WTC11 (cell line): ENCODE measurements around the gene PLCG2. TPM values are rescaled to one million over a fixed set of nuclear protein-coding genes. Genes with fewer than 3 reads are reported as not detected.
A peak's percentile ranks its signal among the peaks of the same experiment; 100 is the strongest.
"Not testable (repeated sequence)": the region's sequence is repeated elsewhere in the genome, so short reads cannot be mapped to it uniquely, and the experiment has no call there.

Experiments
- ATAC-seq: fragments of 200-7000 bp; cut with Tn5 transposase; 2 replicates; pipeline ENCODE4 v1.10.0; 2021; ENCODE audit warnings: mild to moderate bottlenecking, moderate library complexity
- CTCF ChIA-PET: fragments of 300-600 bp; sonication (Branson Sonifier 250); formaldehyde crosslinking; loops from one replicate; lab custom pipeline; 2021; ENCODE audit warnings: antibody characterized with exemption; lab: Charles Lee
- POLR2A ChIA-PET: fragments of 350-600 bp; sonication (Branson Sonifier 250); formaldehyde crosslinking; loops from one replicate; lab custom pipeline; 2021; ENCODE audit warnings: antibody characterized with exemption; lab: Charles Lee
- DNase-seq: peaks from one replicate; pipeline ENCODE4 v3.0.0; 2021; ENCODE audit warnings: low spot score
- H3K27ac Mint-ChIP-seq: 2 replicates; pipeline ENCODE4 v1.8.0; 2021; ENCODE audit warnings: mixed read lengths
- H3K27me3 Mint-ChIP-seq: 2 replicates; pipeline ENCODE4 v1.8.0; 2021; ENCODE audit warnings: low read depth, mild to moderate bottlenecking, moderate library complexity, mixed read lengths
- H3K36me3 Mint-ChIP-seq: 2 replicates; pipeline ENCODE4 v1.8.0; 2021; ENCODE audit warnings: mixed read lengths
- H3K4me1 Mint-ChIP-seq: 2 replicates; pipeline ENCODE4 v1.8.0; 2022; ENCODE audit warnings: mixed read lengths
- H3K4me3 Mint-ChIP-seq: 2 replicates; pipeline ENCODE4 v1.8.0; 2021; ENCODE audit warnings: mild to moderate bottlenecking, moderate library complexity, mixed read lengths
- H3K9me3 Mint-ChIP-seq: 2 replicates; pipeline ENCODE4 v1.8.0; 2021; ENCODE audit warnings: mixed read lengths
- FOXP1 ChIP-seq: sonication (generic); formaldehyde crosslinking; IDR thresholded peaks from 2 replicates; pipeline ENCODE4 v1.8.0; 2022; ENCODE audit warnings: missing genetic modification reagents, mild to moderate bottlenecking, moderate library complexity, borderline replicate concordance
- GRHL2 ChIP-seq: fragments of 250-450 bp; sonication (Bioruptor Pico); IDR thresholded peaks from 2 replicates; pipeline ENCODE4 v1.8.0; 2022; ENCODE audit warnings: mild to moderate bottlenecking, moderate library complexity; ENCODE audit not compliant: insufficient replicate concordance, severe bottlenecking
- IRF2 ChIP-seq: sonication (generic); formaldehyde crosslinking; IDR thresholded peaks from 2 replicates; pipeline ENCODE4 v1.8.0; 2022; ENCODE audit warnings: low read depth, missing genetic modification reagents, borderline replicate concordance
- NR2C2 ChIP-seq: sonication (generic); formaldehyde crosslinking; IDR thresholded peaks from 2 replicates; pipeline ENCODE4 v1.8.0; 2022; ENCODE audit warnings: mild to moderate bottlenecking, missing genetic modification reagents
- OVOL2 ChIP-seq: fragments of 250-450 bp; sonication (Bioruptor Pico); IDR thresholded peaks from 2 replicates; pipeline ENCODE4 v1.9.0; 2021; ENCODE audit warnings: mild to moderate bottlenecking, borderline replicate concordance
- RORB ChIP-seq: fragments of 250-450 bp; sonication (Bioruptor Pico); IDR thresholded peaks from 2 replicates; pipeline ENCODE4 v1.9.0; 2021; ENCODE audit warnings: mild to moderate bottlenecking
- TP53 ChIP-seq: sonication (generic); formaldehyde crosslinking; IDR thresholded peaks from 2 replicates; pipeline ENCODE4 v1.8.1; 2023; ENCODE audit warnings: mild to moderate bottlenecking, missing genetic modification reagents
- ZBTB21 ChIP-seq: sonication (generic); formaldehyde crosslinking; IDR thresholded peaks from 2 replicates; pipeline ENCODE4 v1.8.1; 2023; ENCODE audit warnings: mild to moderate bottlenecking, missing genetic modification reagents, borderline replicate concordance
- ZNF396 ChIP-seq: fragments of 250-450 bp; sonication (Bioruptor Pico); IDR thresholded peaks from 2 replicates; pipeline ENCODE4 v1.8.0; 2021; ENCODE audit warnings: mild to moderate bottlenecking, moderate library complexity, borderline replicate concordance
- total RNA-seq: library from RNA; stranded (reverse); gene quantifications from 3 replicates; pipeline ENCODE4 v1.2.3, GENCODE V29; 2021
- TF ChIP-seq, protein P1 (sequence below): sonication (generic); formaldehyde crosslinking; IDR thresholded peaks from 2 replicates; pipeline ENCODE4 v1.8.1; 2023; ENCODE audit warnings: mild to moderate bottlenecking, missing genetic modification reagents
- TF ChIP-seq, protein P2 (sequence below): sonication (generic); formaldehyde crosslinking; IDR thresholded peaks from 2 replicates; pipeline ENCODE4 v1.8.1; 2023; ENCODE audit warnings: mild to moderate bottlenecking, missing genetic modification reagents, moderate library complexity
- TF ChIP-seq, protein P3 (sequence below): sonication (generic); formaldehyde crosslinking; IDR thresholded peaks from 2 replicates; pipeline ENCODE4 v1.8.1; 2023; ENCODE audit warnings: mild to moderate bottlenecking, missing genetic modification reagents, moderate library complexity
- TF ChIP-seq, protein P4 (sequence below): sonication (generic); formaldehyde crosslinking; IDR thresholded peaks from 2 replicates; pipeline ENCODE4 v1.8.0; 2022; ENCODE audit warnings: mild to moderate bottlenecking, missing genetic modification reagents
- TF ChIP-seq, protein P5 (sequence below): sonication (generic); formaldehyde crosslinking; IDR thresholded peaks from 2 replicates; pipeline ENCODE4 v1.8.1; 2022; ENCODE audit warnings: mild to moderate bottlenecking, missing genetic modification reagents, moderate library complexity, borderline replicate concordance

PLCG2 gene
- total RNA-seq, 1 experiment from 2014 or later = 7.0 TPM

DNA sequence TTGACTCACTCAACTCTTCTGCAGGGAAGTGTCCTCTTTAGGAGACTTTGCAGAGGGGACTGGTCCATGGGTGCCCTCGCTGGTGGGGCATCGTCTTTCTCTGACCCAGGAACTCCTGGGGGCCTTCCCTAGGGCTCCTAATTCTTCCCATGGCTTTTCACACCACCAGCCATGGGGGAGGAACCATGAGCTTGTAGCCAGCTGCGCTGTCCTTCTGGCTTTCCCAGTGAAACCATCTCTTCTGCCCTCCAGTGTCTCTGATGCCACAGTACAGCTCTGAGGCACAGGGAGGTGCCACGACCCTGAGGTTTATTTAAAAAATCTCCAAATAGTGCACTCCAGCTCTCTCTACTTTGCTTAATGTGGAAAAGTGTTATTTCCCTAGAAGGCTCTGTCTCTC is 153.6 kb downstream of the PLCG2 start:
- Mint-ChIP-seq H3K4me3 (no peak overlapping the region), H3K27me3 (no peaks in the 10 kb centered on the region), H3K4me1 (peaks cover 16% of the 10 kb centered on the region), H3K9me3 (no peaks in the 10 kb centered on the region), H3K36me3 (no peaks in the 10 kb centered on the region), H3K27ac (no peak overlapping the region)
- ATAC-seq (peak; percentile 66), DNase-seq (no peak)
- POLR2A ChIA-PET = no interaction called here
- CTCF ChIA-PET = interaction anchor here (0.7 to 2.8 kb wide), 9 partner anchors 8 to 298 kb away, joined by 3 to 20 read pairs (median 4); no protein-coding TSS in a partner anchor
- TF ChIP-seq ZNF396 (CRISPR knock-in tag) (no peak), TP53 (CRISPR knock-in tag) (no peak), ZBTB21 (CRISPR knock-in tag) (no peak), OVOL2 (CRISPR knock-in tag) (no peak), FOXP1 (CRISPR knock-in tag) (no peak), NR2C2 (CRISPR knock-in tag) (no peak), GRHL2 (no peak), IRF2 (CRISPR knock-in tag) (no peak)
- TF ChIP-seq, protein P1, sequence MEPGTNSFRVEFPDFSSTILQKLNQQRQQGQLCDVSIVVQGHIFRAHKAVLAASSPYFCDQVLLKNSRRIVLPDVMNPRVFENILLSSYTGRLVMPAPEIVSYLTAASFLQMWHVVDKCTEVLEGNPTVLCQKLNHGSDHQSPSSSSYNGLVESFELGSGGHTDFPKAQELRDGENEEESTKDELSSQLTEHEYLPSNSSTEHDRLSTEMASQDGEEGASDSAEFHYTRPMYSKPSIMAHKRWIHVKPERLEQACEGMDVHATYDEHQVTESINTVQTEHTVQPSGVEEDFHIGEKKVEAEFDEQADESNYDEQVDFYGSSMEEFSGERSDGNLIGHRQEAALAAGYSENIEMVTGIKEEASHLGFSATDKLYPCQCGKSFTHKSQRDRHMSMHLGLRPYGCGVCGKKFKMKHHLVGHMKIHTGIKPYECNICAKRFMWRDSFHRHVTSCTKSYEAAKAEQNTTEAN (CRISPR knock-in tag) = no peak
- TF ChIP-seq, protein P2, sequence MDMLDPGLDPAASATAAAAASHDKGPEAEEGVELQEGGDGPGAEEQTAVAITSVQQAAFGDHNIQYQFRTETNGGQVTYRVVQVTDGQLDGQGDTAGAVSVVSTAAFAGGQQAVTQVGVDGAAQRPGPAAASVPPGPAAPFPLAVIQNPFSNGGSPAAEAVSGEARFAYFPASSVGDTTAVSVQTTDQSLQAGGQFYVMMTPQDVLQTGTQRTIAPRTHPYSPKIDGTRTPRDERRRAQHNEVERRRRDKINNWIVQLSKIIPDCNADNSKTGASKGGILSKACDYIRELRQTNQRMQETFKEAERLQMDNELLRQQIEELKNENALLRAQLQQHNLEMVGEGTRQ = no peak
- TF ChIP-seq, protein P3, sequence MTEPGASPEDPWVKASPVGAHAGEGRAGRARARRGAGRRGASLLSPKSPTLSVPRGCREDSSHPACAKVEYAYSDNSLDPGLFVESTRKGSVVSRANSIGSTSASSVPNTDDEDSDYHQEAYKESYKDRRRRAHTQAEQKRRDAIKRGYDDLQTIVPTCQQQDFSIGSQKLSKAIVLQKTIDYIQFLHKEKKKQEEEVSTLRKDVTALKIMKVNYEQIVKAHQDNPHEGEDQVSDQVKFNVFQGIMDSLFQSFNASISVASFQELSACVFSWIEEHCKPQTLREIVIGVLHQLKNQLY (CRISPR knock-in tag) = no peak
- TF ChIP-seq, protein P4, sequence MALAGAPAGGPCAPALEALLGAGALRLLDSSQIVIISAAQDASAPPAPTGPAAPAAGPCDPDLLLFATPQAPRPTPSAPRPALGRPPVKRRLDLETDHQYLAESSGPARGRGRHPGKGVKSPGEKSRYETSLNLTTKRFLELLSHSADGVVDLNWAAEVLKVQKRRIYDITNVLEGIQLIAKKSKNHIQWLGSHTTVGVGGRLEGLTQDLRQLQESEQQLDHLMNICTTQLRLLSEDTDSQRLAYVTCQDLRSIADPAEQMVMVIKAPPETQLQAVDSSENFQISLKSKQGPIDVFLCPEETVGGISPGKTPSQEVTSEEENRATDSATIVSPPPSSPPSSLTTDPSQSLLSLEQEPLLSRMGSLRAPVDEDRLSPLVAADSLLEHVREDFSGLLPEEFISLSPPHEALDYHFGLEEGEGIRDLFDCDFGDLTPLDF (CRISPR knock-in tag) = no peak

DNA sequence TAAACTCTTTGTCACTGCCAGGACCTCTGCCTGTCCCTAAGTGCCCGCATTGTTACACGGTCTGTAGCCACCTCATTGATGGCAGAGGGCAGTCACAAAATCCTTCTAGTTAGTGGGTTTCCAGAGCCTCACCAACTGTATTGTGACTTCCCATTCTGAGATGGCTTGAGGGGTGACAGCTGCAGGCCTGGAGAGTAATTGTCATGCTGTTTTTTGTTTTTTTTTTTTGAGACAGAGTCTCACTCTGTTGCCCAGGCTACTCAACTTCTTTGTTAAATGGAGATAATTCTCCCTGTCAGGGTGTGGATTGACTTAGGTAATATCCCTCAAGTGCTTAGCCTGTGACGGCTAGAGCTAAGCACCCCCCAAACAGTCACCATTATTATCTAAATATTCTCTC is 154.3 kb downstream of the PLCG2 start:
- CTCF ChIA-PET = interaction anchor here (0.5 to 2.8 kb wide), 9 partner anchors 28 to 266 kb away, joined by 3 to 20 read pairs (median 4); no protein-coding TSS in a partner anchor
- Mint-ChIP-seq H3K4me1 (peaks cover 23% of the 10 kb centered on the region), H3K4me3 (no peak overlapping the region), H3K9me3 (no peaks in the 10 kb centered on the region), H3K36me3 (no peaks in the 10 kb centered on the region), H3K27ac (no peak overlapping the region)
- no peak for ATAC-seq
- no peak for DNase-seq
- TF ChIP-seq ZNF396 (CRISPR knock-in tag) (no peak), RORB (CRISPR knock-in tag) (no peak), OVOL2 (CRISPR knock-in tag) (no peak)
- TF ChIP-seq, protein P5, sequence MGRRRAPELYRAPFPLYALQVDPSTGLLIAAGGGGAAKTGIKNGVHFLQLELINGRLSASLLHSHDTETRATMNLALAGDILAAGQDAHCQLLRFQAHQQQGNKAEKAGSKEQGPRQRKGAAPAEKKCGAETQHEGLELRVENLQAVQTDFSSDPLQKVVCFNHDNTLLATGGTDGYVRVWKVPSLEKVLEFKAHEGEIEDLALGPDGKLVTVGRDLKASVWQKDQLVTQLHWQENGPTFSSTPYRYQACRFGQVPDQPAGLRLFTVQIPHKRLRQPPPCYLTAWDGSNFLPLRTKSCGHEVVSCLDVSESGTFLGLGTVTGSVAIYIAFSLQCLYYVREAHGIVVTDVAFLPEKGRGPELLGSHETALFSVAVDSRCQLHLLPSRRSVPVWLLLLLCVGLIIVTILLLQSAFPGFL = no peak
- TF ChIP-seq, all 79 proteins: peak for 0
- H3K27me3 Mint-ChIP-seq = no peaks in the 10 kb centered on the region
- POLR2A ChIA-PET = no interaction called here

DNA sequence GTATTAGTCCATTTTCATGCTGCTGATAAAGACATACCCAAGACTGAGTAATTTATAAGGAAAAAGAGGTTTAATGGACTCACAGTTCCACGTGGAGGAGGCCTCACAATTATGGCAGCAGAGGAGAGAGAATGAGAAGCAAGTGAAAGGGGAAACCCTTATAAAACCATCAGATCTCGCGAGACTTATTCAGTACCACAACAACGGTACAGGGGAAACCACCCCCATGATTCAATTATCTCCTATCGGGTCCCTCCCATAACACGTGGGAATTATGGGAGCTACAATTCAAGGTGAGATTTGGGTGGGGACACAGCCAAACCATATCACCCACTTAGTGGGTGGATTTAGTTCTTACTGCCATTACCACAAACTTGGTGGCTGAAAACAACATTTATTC is 155.6 kb downstream of the PLCG2 start:
- H3K27ac Mint-ChIP-seq, H3K4me3 Mint-ChIP-seq, DNase-seq, H3K36me3 Mint-ChIP-seq, ATAC-seq, H3K9me3 Mint-ChIP-seq, H3K27me3 Mint-ChIP-seq, POLR2A ChIA-PET: not testable (repeated sequence)
- H3K4me1 Mint-ChIP-seq = peaks cover 27% of the 10 kb centered on the region
- CTCF ChIA-PET = interaction anchor here (0.8 to 2.8 kb wide), 5 partner anchors 12 to 62 kb away, joined by 3 to 20 read pairs (median 6); no protein-coding TSS in a partner anchor
